Suppressor macrophage (primary cell): ENCODE measurements around the gene CA7.
"Not testable (repeated sequence)": the region's sequence is repeated elsewhere in the genome, so short reads cannot be mapped to it uniquely, and the experiment has no call there.

Experiments used
- DNase-seq, 4 experiments: peaks; one replicate each; pipeline ENCODE4 v3.0.0-alpha.2; 2020 to 2022

CA7 gene

DNA sequence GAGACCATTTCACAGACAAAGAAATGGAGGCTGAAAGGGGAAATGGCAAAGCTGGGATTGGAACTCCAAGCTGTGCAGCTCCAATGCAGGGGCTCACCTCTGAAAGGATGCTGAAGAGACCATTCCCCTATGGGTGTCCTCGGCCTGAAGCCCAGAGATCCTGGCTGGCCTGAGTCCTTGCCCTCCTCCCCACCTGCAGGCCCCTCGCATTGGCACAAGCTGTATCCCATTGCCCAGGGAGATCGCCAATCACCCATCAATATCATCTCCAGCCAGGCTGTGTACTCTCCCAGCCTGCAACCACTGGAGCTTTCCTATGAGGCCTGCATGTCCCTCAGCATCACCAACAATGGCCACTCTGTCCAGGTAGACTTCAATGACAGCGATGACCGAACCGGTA, 2.6 kb downstream of the CA7 start:
- DNase-seq, result no peak

DNA sequence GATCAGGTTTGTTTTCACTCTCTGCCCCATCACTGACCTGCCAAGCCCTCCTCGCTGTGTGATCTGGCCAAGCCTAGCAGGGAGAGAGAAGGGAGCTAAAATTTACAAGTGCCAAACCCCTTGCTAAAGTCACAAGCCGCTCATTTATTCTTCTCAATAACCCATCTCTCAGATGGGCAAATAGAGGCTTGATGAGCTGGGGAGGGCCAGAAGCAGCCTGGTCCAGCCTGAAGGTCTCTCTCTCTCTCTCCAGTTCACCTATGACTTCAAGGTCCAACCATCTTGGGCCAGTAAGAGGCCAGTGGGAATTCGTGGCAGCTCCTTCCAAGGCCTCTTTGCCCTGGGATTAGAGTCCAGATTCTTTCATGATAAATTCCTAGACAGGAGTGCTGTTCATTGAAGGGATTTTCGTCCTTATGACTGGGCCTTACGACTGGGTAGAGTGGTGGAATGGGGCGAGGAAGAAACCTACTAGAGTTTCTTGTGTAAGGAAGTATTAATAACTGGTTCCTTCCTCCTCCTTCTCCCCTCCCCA, 3.4 kb downstream of the CA7 start:
- no peak for DNase-seq

DNA sequence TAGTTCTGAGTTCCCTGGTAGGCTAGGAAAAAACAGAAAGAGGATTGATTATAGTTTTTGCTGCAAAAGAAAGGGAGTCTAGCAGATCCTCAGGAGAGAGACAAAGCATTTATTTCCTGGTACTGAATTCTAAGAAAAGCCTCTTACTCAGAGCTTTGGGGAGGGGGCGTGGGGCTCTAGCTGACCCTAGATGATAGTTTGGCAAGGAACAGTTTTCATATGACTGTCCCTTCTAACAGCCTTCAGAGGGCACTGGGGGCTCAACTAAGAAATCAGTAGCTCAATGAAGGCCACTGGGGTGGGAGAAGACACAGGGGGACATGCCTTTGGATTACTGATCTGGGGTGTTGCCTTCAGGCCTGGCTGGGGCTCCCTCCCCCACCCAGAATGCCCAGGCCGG, 4.0 kb downstream of the CA7 start:
- DNase-seq, result no peak

DNA sequence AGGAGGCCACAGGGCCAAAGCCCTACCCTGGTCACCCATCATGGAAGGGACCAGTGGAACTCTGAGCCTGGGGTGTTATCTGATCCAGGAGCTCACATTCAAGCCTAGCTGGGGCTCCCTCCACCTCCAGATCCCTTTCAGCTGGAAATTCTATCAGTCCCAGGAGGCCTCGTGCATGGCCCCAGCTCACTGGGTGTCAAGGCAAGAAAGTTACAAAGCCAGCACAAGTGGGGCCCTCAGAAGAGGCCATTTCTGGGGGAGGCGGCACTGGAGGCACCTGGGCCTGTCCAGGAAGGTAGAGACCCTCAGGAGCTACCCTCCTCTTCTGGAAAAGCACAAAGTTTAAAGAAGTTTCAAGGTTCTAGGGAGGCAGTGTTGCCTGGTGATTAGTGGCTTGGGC, 4.8 kb downstream of the CA7 start:
- DNase-seq, result no peak

DNA sequence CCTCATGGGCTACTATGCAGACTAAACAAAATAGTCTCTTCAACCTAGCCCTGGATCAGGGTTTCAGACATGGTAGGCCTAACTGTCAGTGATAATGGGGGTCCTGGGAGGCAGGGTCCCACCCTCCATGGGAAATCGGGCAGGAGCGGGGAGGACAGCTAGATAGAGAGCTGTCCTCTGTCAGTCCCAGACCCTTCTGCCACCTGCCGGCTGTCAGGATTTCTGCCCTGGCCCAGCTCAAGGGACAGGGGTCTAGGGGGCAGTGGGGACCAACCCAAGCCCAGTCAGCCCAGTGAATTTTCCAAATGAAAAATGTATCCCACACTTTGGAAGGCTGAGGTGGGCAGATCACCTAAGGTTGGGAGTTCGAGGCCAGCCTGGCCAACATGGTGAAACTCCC, 5.3 kb downstream of the CA7 start:
- DNase-seq, result no peak

DNA sequence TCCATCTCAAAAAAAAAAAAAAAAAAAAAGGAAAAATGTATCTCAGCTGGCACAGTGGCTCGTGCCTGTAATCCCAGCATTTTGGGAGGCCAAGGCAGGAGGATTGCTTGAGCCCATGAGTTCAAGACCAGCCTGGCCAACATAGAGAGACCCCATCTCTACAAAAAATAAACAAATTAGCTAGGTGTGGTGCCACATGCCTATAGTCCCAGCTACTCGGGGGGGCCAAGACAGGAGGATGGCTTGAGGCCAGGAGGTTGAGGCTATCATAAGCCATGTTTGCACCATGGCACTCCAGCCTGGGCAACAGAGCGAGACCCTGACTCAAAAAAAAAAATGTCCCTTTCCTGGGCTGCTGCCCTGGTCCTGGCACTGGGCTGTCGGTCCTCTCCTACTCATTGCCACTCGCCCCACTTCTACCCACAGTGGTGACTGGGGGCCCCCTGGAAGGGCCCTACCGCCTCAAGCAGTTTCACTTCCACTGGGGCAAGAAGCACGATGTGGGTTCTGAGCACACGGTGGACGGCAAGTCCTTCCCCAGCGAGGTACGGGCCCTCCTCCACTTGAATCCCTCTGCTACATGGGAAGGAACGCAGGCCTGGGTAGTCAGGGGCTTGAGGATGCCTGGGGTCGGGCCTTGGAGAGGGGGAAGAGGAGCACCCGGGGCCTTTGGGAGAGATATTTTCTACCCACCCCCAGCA, 6.1 kb downstream of the CA7 start:
- peak in 2 of 4 experiments; percentile 29 to 36 for DNase-seq

DNA sequence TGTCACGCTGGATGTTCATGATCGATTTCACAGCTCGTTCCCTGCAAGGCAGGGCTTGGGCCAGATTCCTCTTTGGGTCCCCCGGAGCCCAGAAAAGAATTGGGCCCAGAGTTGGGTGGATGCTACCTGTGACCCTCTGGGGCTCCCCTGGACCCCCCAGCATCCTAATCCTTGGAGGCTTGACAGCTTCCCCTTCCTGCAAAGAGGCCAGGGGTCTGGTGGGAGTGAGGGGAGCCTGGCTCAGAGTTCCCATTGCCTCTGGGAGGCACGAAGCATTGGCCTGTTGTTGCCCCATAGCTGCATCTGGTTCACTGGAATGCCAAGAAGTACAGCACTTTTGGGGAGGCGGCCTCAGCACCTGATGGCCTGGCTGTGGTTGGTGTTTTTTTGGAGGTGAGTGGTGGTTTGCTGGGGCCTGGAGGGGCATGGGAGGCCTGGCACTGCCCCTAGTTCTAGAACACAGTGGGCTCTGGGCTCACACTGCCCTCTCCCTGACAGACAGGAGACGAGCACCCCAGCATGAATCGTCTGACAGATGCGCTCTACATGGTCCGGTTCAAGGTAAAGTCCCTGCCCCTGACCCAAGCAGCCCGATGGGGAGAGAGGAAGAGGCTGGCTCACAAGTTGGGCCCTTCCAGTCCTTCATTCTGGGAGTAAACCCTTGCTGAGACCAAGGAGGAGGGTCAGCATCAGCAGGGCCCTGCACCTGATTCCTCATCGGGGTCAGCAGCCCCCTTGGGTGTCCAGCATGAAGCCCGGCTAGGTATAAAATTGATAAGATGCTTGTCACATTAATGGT, 7.2 kb downstream of the CA7 start:
- no peak for DNase-seq

DNA sequence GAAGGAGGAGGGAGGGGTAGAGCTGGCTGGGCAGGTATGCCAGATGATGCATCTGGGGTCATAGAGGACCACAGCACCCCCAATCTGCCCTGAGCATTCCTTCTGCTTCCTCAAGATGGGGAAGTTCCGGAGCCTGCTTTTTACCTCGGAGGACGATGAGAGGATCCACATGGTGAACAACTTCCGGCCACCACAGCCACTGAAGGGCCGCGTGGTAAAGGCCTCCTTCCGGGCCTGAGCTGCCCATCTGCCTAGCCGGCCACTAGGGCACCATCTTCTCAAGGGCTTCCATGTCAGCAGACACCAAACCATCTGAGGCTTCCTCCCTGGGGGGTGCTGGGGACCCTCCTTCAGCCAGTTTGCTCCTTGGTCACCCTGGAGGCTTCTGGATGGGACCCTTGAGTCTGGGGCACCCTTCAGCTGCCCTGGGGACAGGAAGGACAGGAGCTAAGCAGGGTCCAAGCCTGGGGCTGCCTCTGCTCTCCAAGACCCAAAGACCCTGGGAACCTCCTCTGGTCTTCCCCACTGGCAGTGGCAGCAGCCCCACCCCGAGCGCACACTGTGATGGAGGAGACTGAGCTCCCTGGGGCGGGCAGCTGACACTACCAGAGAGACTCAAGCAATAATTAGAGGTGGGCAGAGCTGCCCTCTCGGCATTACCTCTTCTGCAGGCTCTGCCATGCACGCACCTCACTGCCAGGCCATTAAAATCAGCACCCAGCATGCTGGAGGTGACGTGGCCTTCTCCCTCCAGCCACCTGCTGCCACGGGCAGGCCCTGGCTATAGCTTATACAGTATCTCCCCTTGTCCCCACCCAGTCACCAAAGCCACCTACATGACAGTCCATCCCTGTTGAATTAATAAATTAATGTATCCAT, 9.3 kb downstream of the CA7 start:
- peak; percentile 27 to 60 (median 51) for DNase-seq

DNA sequence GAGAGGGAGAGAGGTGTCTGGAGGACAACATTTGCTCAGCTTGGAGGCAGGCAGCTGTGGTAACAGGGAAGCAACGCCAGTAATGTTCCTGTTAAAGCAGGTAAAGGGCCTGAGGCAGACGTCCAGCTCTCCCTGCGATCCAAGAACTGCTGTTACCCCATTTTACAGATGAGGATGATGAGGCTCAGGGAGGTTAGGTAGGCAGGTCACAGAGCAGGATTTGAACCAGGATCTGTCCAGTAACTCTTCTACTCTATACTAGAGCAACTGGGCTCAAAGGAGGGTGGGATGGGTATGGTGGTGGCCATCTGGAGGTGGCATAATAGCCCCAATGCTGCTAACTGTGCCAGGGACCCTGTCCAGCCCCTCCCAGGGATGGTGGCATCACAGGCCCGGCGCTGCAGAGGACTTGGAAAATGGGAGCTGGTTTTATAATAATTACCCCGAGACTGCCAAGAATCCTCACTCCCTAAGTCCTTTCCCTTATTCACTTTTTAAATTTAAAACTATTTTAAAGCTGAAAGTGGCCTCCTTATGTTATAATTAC, 12.0 kb downstream of the CA7 start:
- DNase-seq, result no peak

DNA sequence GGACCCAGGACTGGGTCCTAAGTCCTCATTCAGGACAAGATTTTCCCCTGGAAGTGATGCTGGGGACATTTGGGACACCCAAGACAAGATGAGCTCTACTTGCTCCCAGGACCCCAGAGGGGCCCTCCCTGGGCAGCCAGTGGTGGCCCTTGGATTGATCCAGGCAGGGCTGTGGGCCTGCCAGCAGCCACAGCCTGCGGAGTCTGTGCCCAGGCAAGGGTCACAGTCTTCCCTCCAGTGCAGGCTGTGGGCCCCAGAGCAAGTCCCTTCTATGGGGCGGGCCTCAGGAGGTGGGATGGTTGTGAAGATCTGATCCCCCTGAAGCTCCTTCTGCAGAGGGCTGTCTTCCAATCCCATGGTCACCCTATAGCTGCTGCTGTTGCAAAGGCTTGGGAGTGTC, 12.6 kb downstream of the CA7 start:
- no peak for DNase-seq

DNA sequence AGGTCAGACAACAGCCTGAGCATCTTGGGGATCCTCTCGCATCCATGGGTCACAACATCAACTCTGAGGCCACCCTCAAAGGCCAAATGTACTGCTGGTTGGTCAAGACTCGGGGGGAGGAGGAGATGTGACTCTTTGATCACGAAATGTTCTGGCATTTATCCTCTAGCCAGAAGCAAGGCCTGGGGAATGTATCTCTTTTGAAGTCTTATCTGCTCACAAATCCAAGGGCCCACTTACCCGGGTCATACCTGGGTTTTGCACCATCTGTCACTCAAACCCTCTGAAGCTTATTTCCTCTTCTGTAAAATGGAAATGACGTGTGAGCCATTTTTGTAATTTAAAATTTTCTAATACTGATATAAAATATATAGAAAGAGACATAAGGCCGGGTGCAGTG, 13.2 kb downstream of the CA7 start:
- no peak for DNase-seq

DNA sequence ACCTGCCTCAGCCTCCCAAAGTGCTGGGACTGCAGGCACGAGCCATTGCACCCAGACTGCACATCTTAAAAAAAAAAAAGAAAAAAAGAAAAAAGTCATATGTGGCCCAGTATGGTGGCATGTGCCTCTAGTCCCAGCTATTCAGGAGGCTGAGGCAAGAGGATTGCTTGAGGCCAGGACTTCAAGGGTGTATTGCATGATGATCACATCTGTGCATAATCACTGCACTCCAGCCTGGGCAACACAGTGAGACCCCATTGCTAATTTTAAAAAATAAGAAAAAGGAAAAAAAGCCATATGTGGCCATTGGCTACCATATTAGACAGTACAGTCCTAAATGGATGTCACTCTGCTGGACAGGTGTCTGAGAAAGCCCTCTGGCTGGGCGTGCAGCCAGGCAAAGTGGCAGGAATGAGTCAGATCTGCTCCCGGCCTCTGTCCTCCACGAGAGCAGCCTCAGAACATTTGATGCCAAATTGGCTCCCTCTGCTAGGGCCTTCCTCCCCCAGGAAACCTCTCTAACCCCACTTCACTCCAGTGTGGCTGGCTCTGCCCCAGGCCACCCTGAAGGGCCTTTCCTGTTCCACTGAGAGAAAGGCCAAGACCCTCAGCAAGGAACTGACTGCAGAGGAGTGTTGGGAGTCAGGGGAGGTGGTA, 14.7 kb downstream of the CA7 start:
- DNase-seq, result no peak

DNA sequence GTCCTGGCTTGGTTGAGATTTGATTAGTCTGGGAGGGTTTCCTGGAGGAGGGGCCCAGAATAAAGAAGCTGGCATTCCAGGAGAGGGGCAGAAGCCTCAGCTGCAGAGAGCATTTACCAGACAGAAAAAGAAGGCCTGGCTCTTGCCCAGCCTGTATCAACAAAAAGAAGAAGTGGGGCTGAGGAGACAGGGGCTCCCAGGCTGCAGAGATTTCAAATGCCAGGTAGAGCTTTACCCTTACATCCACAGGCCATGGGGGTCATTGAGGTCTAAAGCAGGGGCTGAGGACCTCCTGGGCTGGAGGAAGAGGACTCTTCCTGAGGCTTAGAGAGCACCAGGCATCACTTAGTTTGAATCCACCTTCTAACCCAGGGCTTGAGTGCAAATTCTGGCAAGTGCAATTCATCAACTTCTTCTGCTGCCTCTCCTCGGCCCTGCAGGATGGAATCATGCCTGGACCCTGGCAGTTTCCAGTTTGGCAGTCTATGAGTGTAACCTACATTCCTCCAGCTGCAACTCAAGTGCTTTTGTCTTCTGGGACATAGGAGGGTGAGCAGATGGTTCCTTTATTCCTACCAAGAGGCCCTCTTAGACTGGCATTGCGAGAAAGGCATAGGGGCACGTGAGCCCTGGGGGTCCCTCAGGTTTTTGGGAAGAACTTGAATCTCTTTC, 15.3 kb downstream of the CA7 start:
- DNase-seq, result no peak

DNA sequence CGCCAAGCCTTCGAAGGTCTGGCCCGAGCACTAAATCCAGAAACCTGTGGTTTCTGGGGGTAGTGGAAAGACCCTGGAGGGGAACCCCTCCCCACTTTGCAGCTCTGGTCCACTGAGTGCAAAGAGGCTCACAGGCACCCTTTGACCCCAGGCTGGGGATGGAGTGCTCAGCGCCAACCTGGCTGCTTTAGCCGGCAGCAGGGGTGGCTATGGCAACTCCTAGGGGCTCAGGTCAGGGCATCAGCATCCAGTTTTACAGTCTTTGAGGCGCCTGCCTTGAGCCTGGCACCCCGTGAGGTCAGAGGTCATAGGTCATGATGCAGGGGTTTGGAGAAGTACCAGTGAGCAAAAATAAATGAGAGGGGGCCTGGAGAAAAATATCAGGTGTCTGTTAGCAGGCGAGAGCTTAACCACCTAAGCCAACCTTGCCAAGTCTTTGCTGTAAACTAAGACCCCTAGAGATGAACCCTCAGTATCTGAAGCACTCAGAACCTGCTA, 17.9 kb downstream of the CA7 start:
- no peak for DNase-seq

DNA sequence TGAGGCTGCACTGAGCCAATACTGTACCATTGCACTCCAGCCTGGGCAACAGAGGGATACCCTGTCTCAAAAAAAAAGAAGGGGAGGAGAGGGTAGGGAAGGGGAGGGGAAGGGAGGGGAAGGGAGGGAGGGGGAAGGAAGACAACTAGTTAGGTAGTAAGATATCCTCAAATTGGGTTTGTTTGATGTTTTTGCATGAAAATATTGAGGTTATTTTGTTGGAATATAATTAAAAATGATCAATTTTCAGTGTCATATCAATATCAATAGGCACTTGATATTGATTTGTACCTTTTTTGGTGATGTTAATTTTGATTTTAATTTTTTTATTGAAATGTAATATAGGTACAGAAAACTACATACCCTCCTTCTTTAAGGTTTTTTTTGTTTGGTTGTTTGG, 19.5 kb downstream of the CA7 start:
- DNase-seq, result no peak

DNA sequence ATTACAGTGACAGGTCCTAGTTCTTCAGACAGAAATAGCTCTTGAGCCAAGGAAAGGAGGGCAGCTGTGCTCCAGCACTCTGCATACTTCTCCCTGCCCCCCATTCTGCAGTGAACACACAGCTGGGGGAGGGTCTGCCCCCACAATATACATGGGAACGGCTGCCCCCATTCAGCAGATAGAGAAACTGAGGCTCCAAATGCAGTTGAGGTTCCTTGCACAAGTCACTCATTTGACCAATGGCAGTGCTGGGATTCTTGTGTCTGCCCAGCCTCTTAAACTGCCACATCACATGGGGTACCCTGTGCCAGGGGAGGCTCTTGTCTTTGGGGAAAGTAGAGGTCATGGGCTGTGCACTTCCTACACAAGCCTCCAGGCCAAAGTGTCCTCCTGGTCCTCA, 25.2 kb downstream of the CA7 start:
- peak in 3 of 4 experiments; percentile 23 to 31 (median 27) for DNase-seq

DNA sequence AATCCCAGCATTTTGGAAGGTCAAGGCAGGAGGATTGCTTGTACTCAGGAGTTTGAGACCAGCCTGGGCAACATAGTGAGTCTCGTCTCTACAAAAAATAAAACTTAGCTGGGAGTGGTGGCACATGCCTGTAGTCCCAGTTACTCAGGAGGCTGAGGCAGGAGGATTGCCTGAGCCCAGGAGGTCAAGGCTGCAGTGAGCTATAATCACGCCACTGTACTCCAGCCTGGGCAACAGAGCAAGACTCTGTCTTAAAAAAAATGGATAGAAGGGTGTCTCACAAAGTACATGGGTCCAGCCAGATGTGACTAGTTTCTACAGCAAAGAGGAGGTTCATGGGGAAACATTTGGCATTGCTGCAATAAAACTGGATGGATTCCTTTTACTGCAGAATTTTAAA, 27.1 kb downstream of the CA7 start:
- DNase-seq, result not testable (repeated sequence)

DNA sequence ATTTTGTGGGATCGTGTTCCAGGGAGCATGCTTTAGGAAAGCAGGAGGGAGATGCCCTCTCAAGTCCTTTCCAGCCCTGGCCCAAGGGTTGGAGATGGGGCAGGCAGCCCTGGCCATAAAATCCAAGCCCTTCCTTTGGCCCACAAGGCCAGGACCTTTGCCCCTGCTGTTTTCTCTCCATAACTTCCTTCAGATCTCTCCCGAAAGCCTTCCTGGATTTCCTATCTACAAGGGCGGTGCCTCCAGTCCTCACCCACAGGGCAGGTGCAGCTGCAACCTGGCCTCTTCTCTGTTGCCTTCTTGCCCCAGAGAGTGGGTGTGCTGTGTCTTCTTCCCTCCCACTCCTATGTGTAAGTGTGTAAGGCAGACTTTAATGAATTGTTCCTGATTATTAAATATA, 27.6 kb downstream of the CA7 start:
- no peak for DNase-seq

DNA sequence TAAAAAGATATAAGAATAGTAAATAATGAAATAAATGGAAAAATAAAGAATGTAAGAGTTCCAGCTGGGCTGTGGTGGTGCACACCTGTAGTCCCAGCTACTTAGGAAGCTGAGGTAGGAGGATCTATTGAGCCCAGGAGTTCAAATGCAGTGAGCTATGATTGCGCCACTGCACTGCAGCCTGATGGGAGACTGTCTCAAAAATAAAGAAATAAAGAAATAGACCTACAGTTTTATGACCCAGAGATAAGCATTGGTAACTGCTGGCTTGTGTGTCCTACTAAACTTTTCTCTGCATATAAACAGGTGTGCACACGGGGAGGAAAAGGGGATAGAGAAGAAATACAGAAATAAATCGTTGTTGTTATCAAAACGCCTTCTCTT, 28.3 kb downstream of the CA7 start:
- DNase-seq, result peak in 1 of 4 experiments; percentile 22

DNA sequence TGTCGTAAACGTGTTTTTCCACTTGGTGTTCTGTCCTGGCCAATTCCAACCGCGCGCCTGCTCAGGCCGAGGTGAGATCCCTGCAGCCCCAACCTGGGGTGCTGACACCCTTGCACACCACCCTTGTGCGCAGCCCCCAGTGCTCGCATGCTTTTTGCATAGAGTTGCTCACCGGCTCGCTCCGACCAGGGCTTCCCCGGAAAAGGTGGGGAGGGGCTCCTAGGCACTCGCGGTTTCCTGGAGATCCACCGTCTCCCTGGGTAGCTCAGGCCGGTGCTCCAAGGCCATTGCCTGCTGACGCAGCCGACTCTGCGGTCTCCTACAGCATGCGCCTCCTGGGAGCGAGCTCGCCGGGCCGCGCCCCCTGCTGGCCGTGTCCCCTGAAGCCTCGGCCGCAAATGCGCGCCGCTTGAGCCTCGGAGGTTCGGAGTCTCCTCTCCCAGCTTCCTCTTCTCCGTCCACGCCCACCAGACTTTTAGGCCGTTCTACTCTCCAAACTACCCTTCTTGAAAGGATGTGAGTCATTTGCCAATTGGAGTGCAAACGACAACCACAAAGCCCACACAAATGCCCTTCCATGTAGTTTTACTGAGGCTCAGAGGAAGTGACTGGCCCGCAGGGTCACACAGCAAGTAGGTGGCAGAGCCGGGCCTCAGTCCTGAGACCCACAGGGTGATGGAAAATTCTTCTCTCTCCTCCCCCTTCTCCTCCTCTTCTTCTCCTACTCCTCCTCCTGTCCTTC, 28.9 kb downstream of the CA7 start:
- DNase-seq, result peak; percentile 99 to 100 (median 100)

DNA sequence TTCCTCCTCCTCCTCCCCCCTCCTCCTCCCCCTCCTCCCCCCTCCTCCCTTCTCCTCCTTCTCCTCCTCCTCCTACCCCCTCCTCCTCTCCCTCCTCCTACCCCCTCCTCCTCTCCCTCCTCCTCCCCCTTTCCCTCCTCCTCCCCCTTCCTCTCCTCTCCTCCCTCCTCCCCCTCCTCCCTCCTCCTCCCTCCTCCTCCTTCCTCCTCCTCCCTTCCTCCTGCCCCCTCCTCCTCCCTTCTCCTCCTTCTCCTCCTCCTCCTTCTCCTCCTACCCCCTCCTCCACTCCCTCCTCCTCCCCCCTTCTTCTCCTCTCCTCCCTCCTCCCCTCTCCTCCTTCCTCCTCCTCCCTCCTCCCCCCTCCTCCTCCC, 29.5 kb downstream of the CA7 start:
- DNase-seq, result no peak
